GM12878 (cell line): Measurements from ENCODE around the gene HAPLN2. TPM values are rescaled to one million over a fixed set of nuclear protein-coding genes. Genes with fewer than 3 reads are reported as not detected.

Experiments
- ATAC-seq: fragments of 200-7000 bp; cut with Tn5 transposase; 3 replicates; pipeline ENCODE4 v1.9.1; 2020; ENCODE audit warnings: mild to moderate bottlenecking, moderate library complexity
- BruUV-seq: library from RNA; stranded (reverse); fragments of 400-500 nt; replicated peaks from 2 replicates; lab custom pipeline; 2021; lab: Mats Ljungman, UMichigan
- CTCF ChIA-PET: fragments of 300-600 bp; sonication (Branson Sonifier 250); formaldehyde crosslinking; extraction: SDS; loops from one replicate; lab custom pipeline; 2021; ENCODE audit warnings: inconsistent platforms; lab: Yijun Ruan, JAX
- POLR2A ChIA-PET: fragments of 350-600 bp; formaldehyde crosslinking; extraction: SDS; loops from one replicate; lab custom pipeline; 2021; ENCODE audit warnings: inconsistent platforms; lab: Charles Lee
- RAD21 ChIA-PET: fragments of 300-600 bp; sonication (Branson Sonifier 250); formaldehyde crosslinking; loops from one replicate; lab custom pipeline; 2023; ENCODE audit warnings: antibody characterized with exemption; ENCODE audit not compliant: unreplicated experiment; lab: Charles Lee
- SMC1A ChIA-PET: fragments of 300-600 bp; sonication (Branson Sonifier 250); formaldehyde crosslinking; loops from one replicate; lab custom pipeline; 2023; ENCODE audit not compliant: unreplicated experiment, uncharacterized antibody; lab: Charles Lee
- DNase-seq: peaks from one replicate; pipeline ENCODE4 v3.0.0-alpha.2; 2011; ENCODE audit warnings: low read depth, low spot score
- FAIRE-seq: peaks from 3 replicates; lab custom pipeline; 2011; peaks lifted over from hg19 to GRCh38; lab: Jason Lieb, UNC
- H2AFZ ChIP-seq: 2 replicates; pipeline ENCODE4 v1.6.0; 2011; ENCODE audit warnings: low read depth, low read length, control low read depth; ENCODE audit not compliant: control insufficient read depth
- H3K27ac ChIP-seq: 2 replicates; pipeline ENCODE4 v1.5.1; 2011; ENCODE audit warnings: control low read depth; ENCODE audit not compliant: control insufficient read depth, insufficient read depth
- H3K27me3 ChIP-seq, 2 experiments: replicated peaks in 1 of 2; 2 replicates each; pipeline versions ENCODE4 v1.6.0 to v1.6.1; 2011; ENCODE audit warnings: low read length in 1 of 2; ENCODE audit not compliant: control insufficient read depth in 2 of 2, insufficient read depth in 2 of 2
- H3K36me3 ChIP-seq, 2 experiments: 2 replicates each; pipeline ENCODE4 v1.5.1; 2011; ENCODE audit warnings: low read length in 1 of 2; ENCODE audit not compliant: control insufficient read depth in 2 of 2, insufficient read depth in 2 of 2
- H3K4me1 ChIP-seq: 2 replicates; pipeline ENCODE4 v1.6.1; 2011; ENCODE audit warnings: mild to moderate bottlenecking, low read length, moderate library complexity, mixed read lengths; ENCODE audit not compliant: control insufficient read depth, insufficient read depth
- H3K4me2 ChIP-seq: 2 replicates; pipeline ENCODE4 v1.6.0; 2011; ENCODE audit warnings: control low read depth; ENCODE audit not compliant: control insufficient read depth, insufficient read depth
- H3K4me3 ChIP-seq: fragments of 200-600 bp; sonication (generic); 2 replicates; pipeline ENCODE4 v1.5.1; 2016
- H3K79me2 ChIP-seq: 2 replicates; pipeline ENCODE4 v1.6.0; 2011; ENCODE audit warnings: low read length; ENCODE audit not compliant: control insufficient read depth, insufficient read depth
- H3K9ac ChIP-seq: 2 replicates; pipeline ENCODE4 v1.8.0; 2011; ENCODE audit warnings: low read length, control low read depth, mixed read lengths; ENCODE audit not compliant: control insufficient read depth, insufficient read depth
- H3K9me3 ChIP-seq: replicated peaks from 3 replicates; pipeline ENCODE4 v1.5.1; 2011; ENCODE audit warnings: mild to moderate bottlenecking, low read length; ENCODE audit not compliant: control insufficient read depth, insufficient read depth
- H4K20me1 ChIP-seq: 2 replicates; pipeline ENCODE4 v1.6.0; 2011; ENCODE audit not compliant: control insufficient read depth, insufficient read depth
- BCL11A ChIP-seq: IDR thresholded peaks from 2 replicates; pipeline ENCODE4 v1.6.1; 2011; ENCODE audit warnings: low read depth, low read length
- BCL3 ChIP-seq: IDR thresholded peaks from 2 replicates; pipeline ENCODE4 v1.6.1; 2011; ENCODE audit warnings: borderline replicate concordance, low read depth, mild to moderate bottlenecking, moderate library complexity, low read length; ENCODE audit not compliant: insufficient read depth, poor library complexity, severe bottlenecking
- BCLAF1 ChIP-seq: fragments of 450-650 bp; IDR thresholded peaks from 2 replicates; pipeline ENCODE4 v1.6.1; 2017; ENCODE audit warnings: antibody characterized with exemption, mild to moderate bottlenecking, moderate library complexity
- E2F4 ChIP-seq: IDR thresholded peaks from 2 replicates; pipeline ENCODE4 v1.6.1; 2012; ENCODE audit warnings: low read depth, low read length, improper control_type of control experiment
- GABPA ChIP-seq: IDR thresholded peaks from 2 replicates; pipeline ENCODE4 v1.6.1; 2014; ENCODE audit warnings: antibody characterized with exemption, low read depth, mild to moderate bottlenecking, inconsistent platforms
- HDGF ChIP-seq: fragments of 450-650 bp; IDR thresholded peaks from 2 replicates; pipeline ENCODE4 v1.6.1; 2016; ENCODE audit warnings: antibody characterized with exemption
- PML ChIP-seq: IDR thresholded peaks from 2 replicates; pipeline ENCODE4 v1.6.1; 2012; ENCODE audit warnings: low read length, inconsistent platforms
- PRDM15 ChIP-seq: fragments of 450-650 bp; formaldehyde crosslinking; IDR thresholded peaks from 2 replicates; pipeline ENCODE4 v1.4.0; 2020; ENCODE audit warnings: mild to moderate bottlenecking, moderate library complexity
- RFX5 ChIP-seq: IDR thresholded peaks from 2 replicates; pipeline ENCODE4 v1.6.1; 2011; ENCODE audit warnings: low read depth, low read length, improper control_type of control experiment
- SKIL ChIP-seq: fragments of 450-650 bp; IDR thresholded peaks from 2 replicates; pipeline ENCODE4 v1.6.1; 2017; ENCODE audit warnings: mild to moderate bottlenecking, low read depth, inconsistent platforms; ENCODE audit not compliant: poor library complexity, severe bottlenecking
- SP1 ChIP-seq: IDR thresholded peaks from one replicate; pipeline ENCODE4 v1.6.1; 2011; ENCODE audit warnings: low read depth, low read length
- ZBED1 ChIP-seq: IDR thresholded peaks from 2 replicates; pipeline ENCODE4 v1.6.1; 2016; ENCODE audit warnings: borderline replicate concordance
- WGBS: methylation state at CpG from one replicate; pipeline ENCODE4 v1.1.6; 2016; ENCODE audit warnings: low lambda C conversion rate; ENCODE audit not compliant: insufficient replicate concordance, insufficient coverage; ENCODE audit errors: missing lambda C conversion rate; 5-methylcytosine and 5-hydroxymethylcytosine counted together
- in situ Hi-C: fragments of 300-500 bp; cut with MboI; formaldehyde crosslinking; loops from 9 replicates; pipeline ENCODE4 v1.14.3; 2018; ENCODE audit warnings: mixed read lengths
- intact Hi-C: fragments of 100-400 bp; cut with micrococcal nuclease; formaldehyde crosslinking; loops from one replicate; pipeline ENCODE4 v1.14.2; 2022; ENCODE audit not compliant: unreplicated experiment
- polyA plus RNA-seq, 11 experiments: library from polyadenylated mRNA; depleted of rRNA in 4 of 11; unstranded in 6 of 11; stranded (reverse) in 5 of 11; fragments of >200 nt; fragmentation: Nextera tagmentation in 4 of 11; fragmentation: Illumina TruSeq in 1 of 11; extraction: Ambion mirVana in 4 of 11; extraction: Trizol in 1 of 11; gene quantifications; 1 replicate in 1 of 11; 2 replicates in 10 of 11; pipeline versions ENCODE4 v1.2.1 to v1.2.3, GENCODE V29; 2011 to 2016; ENCODE audit warnings: inconsistent platforms in 2 of 11, missing spikeins in 2 of 11, low read depth in 1 of 11
- total RNA-seq, 4 experiments: library from RNA; depleted of rRNA in 3 of 4; stranded (reverse); fragments of >200 nt in 3 of 4; fragmentation: Illumina TruSeq in 1 of 4; extraction: Trizol in 1 of 4; gene quantifications; 2 replicates each; pipeline versions ENCODE4 v1.2.1 to v1.2.3, GENCODE V29; 2013 to 2021

Gene HAPLN2
- total and polyA plus RNA-seq, 10 of the 15 experiments (the other 5 are each of a cell fraction or from before 2014, with no cell fraction given): 0.15 to 0.24 TPM; not detected in 8

- ATAC-seq (no peak), DNase-seq (no peak), FAIRE-seq (no peak)
- no peak overlapping the region for H3K9ac ChIP-seq
- no peaks in the 10 kb centered on the region for H3K36me3 ChIP-seq
- ChIA-PET CTCF (interaction anchor here (1.3 to 5.7 kb wide), 2 partner anchors 97 to 192 kb away, joined by 3 to 25 read pairs; no protein-coding TSS in a partner anchor), SMC1A (interaction anchor here (1.0 to 1.4 kb wide), 2 partner anchors 30 to 132 kb away, joined by 3 read pairs; no protein-coding TSS in a partner anchor), POLR2A (interaction anchor here (0.6 to 1.2 kb wide), 2 partner anchors 15 to 70 kb away, joined by 3 read pairs; no protein-coding TSS in a partner anchor), RAD21 (interaction anchor here (1.8 kb wide), 1 partner anchor 121 kb away, joined by 5 read pairs; no protein-coding TSS in a partner anchor)
- H2AFZ ChIP-seq: no peak overlapping the region
- H3K4me2 ChIP-seq: no peak overlapping the region
- no peaks in the 10 kb centered on the region for H3K79me2 ChIP-seq
- in situ Hi-C loops (no loop called here), intact Hi-C loops (no loop called here)
- H3K27me3 ChIP-seq: no peaks in the 10 kb centered on the region; a peak in 1 of 4 replicates
- BruUV-seq: no TSS peak
- H3K9me3 ChIP-seq: no peaks in the 10 kb centered on the region
- no peak overlapping the region for H3K4me3 ChIP-seq
- no peak overlapping the region for H3K27ac ChIP-seq
- 56% methylated on average over 4 of the region's 7 CpGs for WGBS
- H4K20me1 ChIP-seq: no peaks in the 10 kb centered on the region
- H3K4me1 ChIP-seq: peaks cover 13% of the 10 kb centered on the region
- TF ChIP-seq BCL11A (no peak), PRDM15 (no peak), BCL3 (no peak), ZBED1 (no peak), GABPA (no peak), RFX5 (no peak), BCLAF1 (no peak), PML (no peak), HDGF (no peak), SKIL (no peak), SP1 (no peak), E2F4 (no peak)
Measured at GRCh38 chr1:156578055-156578454, 41.2 kb upstream of the HAPLN2 start.
